Tibial nerve (tissue), 4 donors: Measurements from ENCODE around the gene INTS11. TPM values are rescaled to one million over a fixed set of nuclear protein-coding genes. Genes with fewer than 3 reads are reported as not detected.

ENCODE experiments used
- DNase-seq, 2 donors: peaks; one replicate each; pipeline ENCODE4 v3.0.0-alpha.2; 2019; ENCODE audit warnings: low spot score in 2 of 2
- H3K27ac ChIP-seq, 4 donors: fragments of 200-600 bp; sonication (generic) in 3 of 4; one replicate each; pipeline ENCODE4 v1.5.1; 2017 to 2019; ENCODE audit warnings: mild to moderate bottlenecking in 1 of 4
- H3K27me3 ChIP-seq, 2 donors: fragments of 200-600 bp; sonication (generic) in 1 of 2; one replicate each; pipeline versions ENCODE4 v1.5.1 to v1.6.0; 2017 to 2019
- H3K36me3 ChIP-seq, 3 donors: fragments of 200-600 bp; sonication (generic); one replicate each; pipeline ENCODE4 v1.5.1; 2018 to 2019
- H3K4me1 ChIP-seq, 4 donors: fragments of 200-600 bp; sonication (generic) in 3 of 4; one replicate each; pipeline ENCODE4 v1.5.1; 2017 to 2019
- H3K4me3 ChIP-seq, 4 donors: fragments of 200-600 bp; sonication (generic) in 3 of 4; one replicate each; pipeline ENCODE4 v1.5.1; 2017 to 2019; ENCODE audit warnings: mild to moderate bottlenecking in 1 of 4, moderate library complexity in 1 of 4
- H3K9me3 ChIP-seq, 4 donors: fragments of 200-600 bp; sonication (generic) in 3 of 4; one replicate each; pipeline ENCODE4 v1.5.1; 2017 to 2019
- CTCF ChIP-seq, 5 experiments: fragments of 200-600 bp in 3 of 5; fragments of 450-650 bp in 2 of 5; sonication (generic) in 3 of 5; IDR thresholded peaks; one replicate each; pipeline ENCODE4 v1.5.1; 2016 to 2019; ENCODE audit warnings: antibody characterized with exemption in 5 of 5, mild to moderate bottlenecking in 3 of 5, moderate library complexity in 2 of 5
- EP300 ChIP-seq, 2 donors: sonication (generic); formaldehyde crosslinking; IDR thresholded peaks; one replicate each; pipeline ENCODE4 v1.6.1; 2017; ENCODE audit warnings: antibody characterized with exemption in 2 of 2, mild to moderate bottlenecking in 1 of 2
- POLR2A ChIP-seq, 2 donors: fragments of 450-650 bp; IDR thresholded peaks; one replicate each; pipeline ENCODE4 v1.6.1; 2017; ENCODE audit warnings: antibody characterized with exemption in 2 of 2, mild to moderate bottlenecking in 2 of 2, moderate library complexity in 2 of 2
- WGBS, 2 donors: methylation state at CpG; one replicate each; pipeline ENCODE4 v1.1.5; 2018; 5-methylcytosine and 5-hydroxymethylcytosine counted together
- total RNA-seq, 4 donors: library from RNA; depleted of rRNA; stranded (reverse); fragments of >200 nt; gene quantifications; one replicate each; pipeline ENCODE4 v1.1.0, GENCODE V29; 2016

The INTS11 gene
- 100 to 1,000 TPM; 118 to 241 (median 157) TPM for total RNA-seq

GRCh38 chr1:1324524-1325287 is at the start of gene INTS11, which contains the start of gene CPTP:
INTS11 (minus strand) TSS chr1:1324660; CDS start chr1:1324608, 52 bp downstream.
CPTP (plus strand) TSS chr1:1324802; CDS start chr1:1326911, 2,109 bp downstream.
- peak; percentile 83 to 87 for DNase-seq
- peak; percentile 69 to 80 for TF ChIP-seq EP300 (IDR thresholded peaks at IDR 0.05)
- peak; percentile 12 to 64 for TF ChIP-seq POLR2A (IDR thresholded peaks at IDR 0.05)
- peak in 1 of 5 experiments; percentile 38 for TF ChIP-seq CTCF (IDR thresholded peaks at IDR 0.05)
- Histone ChIP-seq H3K36me3 (peaks cover 0 to 46% (median 7%) of the 10 kb centered on the region in 3 donors), H3K27ac (peak within 1 kb of the TSS; percentile 61 to 92 (median 88)), H3K27me3 (no peaks in the 10 kb centered on the region), H3K4me3 (peak within 1 kb of the TSS; percentile 85 to 97 (median 90)), H3K4me1 (peaks cover 0 to 66% (median 30%) of the 10 kb centered on the region in 4 donors), H3K9me3 (no peaks in the 10 kb centered on the region)
- WGBS, 2 donors, result 0% methylated on average over 15 of the region's 84 CpGs; no CpG with 5 or more reads in 1 of the 2 donors

GRCh38 chr1:1373815-1374588 is 49.5 kb upstream of the INTS11 start:
- WGBS, 2 donors, result 56 to 60% methylated on average over 39 to 50 of the region's 52 CpGs
- DNase-seq, result no peak
- Histone ChIP-seq H3K27me3 (no peaks in the 10 kb centered on the region), H3K4me3 (peak overlapping the region; percentile 85 to 100 (median 92)), H3K9me3 (no peaks in the 10 kb centered on the region), H3K27ac (peak overlapping the region in 2 of 4 donors; percentile 91 to 96), H3K36me3 (peaks cover 0 to 18% (median 7%) of the 10 kb centered on the region in 3 donors), H3K4me1 (peaks cover 0 to 45% (median 26%) of the 10 kb centered on the region in 4 donors)
- TF ChIP-seq POLR2A (IDR thresholded peaks at IDR 0.05), result no peak
- no peak for TF ChIP-seq EP300 (IDR thresholded peaks at IDR 0.05)
- no peak for TF ChIP-seq CTCF (IDR thresholded peaks at IDR 0.05)

GRCh38 chr1:1373051-1373814 is 48.8 kb upstream of the INTS11 start:
- 83 to 85% methylated on average over 25 to 26 of the region's 26 CpGs for WGBS, 2 donors
- H3K4me3 ChIP-seq, result no peak overlapping the region
- H3K9me3 ChIP-seq, result no peaks in the 10 kb centered on the region
- TF ChIP-seq CTCF (IDR thresholded peaks at IDR 0.05), result no peak
- no peak for TF ChIP-seq POLR2A (IDR thresholded peaks at IDR 0.05)
- TF ChIP-seq EP300 (IDR thresholded peaks at IDR 0.05), result no peak
- no peak overlapping the region for H3K27ac ChIP-seq
- peaks cover 0 to 45% (median 26%) of the 10 kb centered on the region in 4 donors for H3K4me1 ChIP-seq
- DNase-seq, result no peak
- H3K27me3 ChIP-seq, result no peaks in the 10 kb centered on the region
- H3K36me3 ChIP-seq, result peaks cover 0 to 18% (median 7%) of the 10 kb centered on the region in 3 donors

- 20 to 37% methylated on average over 14 to 21 of the region's 26 CpGs for WGBS, 2 donors
- Histone ChIP-seq H3K27ac (peak overlapping the region in 3 of 4 donors; percentile 23 to 78 (median 42)), H3K4me1 (peaks cover 0 to 45% (median 26%) of the 10 kb centered on the region in 4 donors), H3K4me3 (no peak overlapping the region), H3K27me3 (no peaks in the 10 kb centered on the region), H3K36me3 (peaks cover 0 to 18% (median 7%) of the 10 kb centered on the region in 3 donors), H3K9me3 (no peaks in the 10 kb centered on the region)
- peak in 1 of 2 donors; percentile 71 for DNase-seq
- TF ChIP-seq EP300 (IDR thresholded peaks at IDR 0.05) (no peak), CTCF (IDR thresholded peaks at IDR 0.05) (peak; percentile 90 to 99 (median 95))
These were observed 47.6 kb upstream of the INTS11 start for GRCh38 chr1:1371746-1372711.
